HG03135 (cell line): ENCODE measurements around the gene ZNF415.
"Not testable (repeated sequence)": the region's sequence is repeated elsewhere in the genome, so short reads cannot be mapped to it uniquely, and the experiment has no call there.

Source experiments
- ATAC-seq: cut with Tn5 transposase; IDR thresholded peaks from one replicate; pipeline ENCODE4 v1.9.1; 2021; ENCODE audit warnings: mild to moderate bottlenecking, moderate library complexity; ENCODE audit not compliant: unreplicated experiment

ZNF415 gene

DNA sequence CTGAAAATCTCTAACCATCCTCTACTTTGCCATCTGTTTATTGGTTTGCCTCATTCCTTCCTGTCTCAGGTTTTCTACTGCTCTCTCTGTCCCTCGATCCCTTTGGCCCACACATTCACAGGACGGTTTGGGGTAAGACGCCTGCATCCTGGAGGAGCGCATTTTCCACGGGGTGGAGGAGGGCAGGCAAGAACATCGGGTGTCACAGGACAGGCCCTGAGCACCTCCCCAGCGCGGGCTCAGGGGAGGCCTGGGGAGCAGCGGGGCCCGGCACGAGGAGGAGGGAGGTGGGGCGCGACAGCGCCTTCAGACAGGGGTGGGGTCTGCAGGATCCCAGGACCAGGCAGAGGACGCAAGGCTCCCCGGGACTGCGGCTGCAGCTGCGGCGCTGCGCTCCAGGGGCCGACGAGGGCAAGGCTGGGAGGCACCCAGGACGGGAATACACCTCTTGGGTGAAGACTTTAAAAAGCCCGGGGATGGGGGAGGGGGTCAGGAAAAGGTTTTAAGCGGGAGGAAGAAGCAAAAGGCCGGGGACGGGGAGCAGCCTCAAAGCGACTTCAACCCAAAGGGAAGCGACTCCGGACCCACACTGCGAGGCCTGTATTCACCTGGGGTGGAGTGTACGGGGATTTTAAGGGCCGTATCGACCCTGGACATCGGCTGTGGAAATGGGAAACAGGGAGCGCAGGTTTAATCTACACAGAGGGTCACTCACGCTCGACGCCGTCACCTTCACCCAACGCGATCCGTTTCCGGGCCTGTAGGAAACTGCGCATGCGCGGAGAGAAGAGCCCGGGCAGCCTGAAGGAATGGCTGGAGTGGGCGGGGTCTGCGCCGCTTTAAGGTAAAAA, at the start of gene ZNF415:
ZNF415 (minus strand) TSS at position 770 of the 851 bp plus-strand sequence. CDS start 10,234 bp downstream, outside the sequence.
- ATAC-seq: no peak

DNA sequence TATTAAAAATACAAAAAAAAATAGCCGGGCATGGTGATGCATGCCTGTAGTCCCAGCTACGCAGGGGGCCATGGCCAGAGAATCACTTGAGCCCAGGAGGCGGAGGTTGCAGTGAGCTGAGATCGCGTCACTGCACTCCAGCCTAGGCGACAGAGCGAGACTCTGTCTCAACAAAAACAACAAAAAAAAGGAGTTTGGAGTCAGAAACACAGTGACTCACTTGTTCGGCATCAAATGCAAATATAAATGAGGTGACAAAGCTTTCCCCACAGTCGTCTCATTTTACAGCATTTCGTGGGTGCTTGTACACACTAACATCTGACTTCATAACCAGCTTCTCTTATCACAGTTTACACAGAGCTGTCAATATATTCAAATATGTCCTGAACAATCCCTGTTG, 49.5 kb upstream of the ZNF415 start:
- ATAC-seq: no peak

DNA sequence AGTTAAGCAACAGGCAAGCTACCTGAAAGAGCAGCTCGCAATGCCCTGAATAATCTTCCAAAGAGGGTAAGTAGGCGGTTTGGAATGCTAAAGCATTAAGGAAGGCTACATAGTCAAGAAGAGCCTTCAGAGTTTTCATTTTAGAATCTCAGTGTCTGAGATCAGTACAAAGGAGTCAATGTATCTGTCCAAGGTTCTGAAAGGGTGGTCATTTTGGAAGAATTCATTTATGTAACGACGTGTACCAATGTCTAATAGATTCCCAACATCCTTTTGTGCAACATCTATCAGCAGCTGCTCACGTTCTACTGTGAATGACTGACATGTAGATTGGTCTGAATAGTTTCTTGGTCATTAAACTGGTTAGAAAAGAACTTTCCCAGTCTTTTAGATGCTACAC, 45.3 kb upstream of the ZNF415 start:
- no peak for ATAC-seq

DNA sequence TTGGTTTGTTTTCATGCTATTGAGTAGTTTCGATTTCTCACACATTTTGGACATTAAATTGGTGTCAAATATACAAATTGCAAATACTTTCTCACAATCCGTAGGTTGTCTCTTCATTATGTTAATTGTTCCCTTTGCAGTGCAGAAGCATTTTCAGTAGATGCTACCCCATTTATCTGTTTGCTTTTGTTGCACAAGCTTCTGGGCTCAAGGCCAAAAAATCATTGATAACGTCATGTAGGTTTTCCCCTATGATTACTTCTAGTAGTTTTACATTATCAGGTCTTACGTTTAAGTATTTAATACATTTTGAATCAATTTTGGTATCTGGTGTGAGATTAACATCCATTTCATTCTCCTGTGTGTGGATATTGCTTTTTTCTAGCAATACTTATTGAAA, 40.2 kb upstream of the ZNF415 start:
- ATAC-seq: no peak

DNA sequence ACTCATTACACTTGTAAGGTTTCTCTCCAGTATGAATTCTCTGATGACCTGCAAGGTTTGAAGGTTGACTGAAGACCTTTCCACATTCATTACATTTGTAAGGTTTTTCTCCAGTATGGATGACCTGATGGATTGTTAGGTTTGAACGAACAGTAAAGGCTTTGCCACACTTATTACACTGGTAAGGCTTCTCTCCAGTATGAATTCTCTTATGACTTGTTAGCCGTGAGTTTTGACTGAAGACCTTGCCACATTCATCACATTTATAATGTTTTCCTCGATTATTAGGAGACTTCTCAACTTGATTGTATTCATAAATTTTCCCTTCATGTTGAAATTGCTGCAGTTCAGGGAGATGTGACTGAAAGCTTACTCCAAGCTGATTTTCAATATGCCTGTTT, 33.0 kb upstream of the ZNF415 start:
- ATAC-seq: no peak

DNA sequence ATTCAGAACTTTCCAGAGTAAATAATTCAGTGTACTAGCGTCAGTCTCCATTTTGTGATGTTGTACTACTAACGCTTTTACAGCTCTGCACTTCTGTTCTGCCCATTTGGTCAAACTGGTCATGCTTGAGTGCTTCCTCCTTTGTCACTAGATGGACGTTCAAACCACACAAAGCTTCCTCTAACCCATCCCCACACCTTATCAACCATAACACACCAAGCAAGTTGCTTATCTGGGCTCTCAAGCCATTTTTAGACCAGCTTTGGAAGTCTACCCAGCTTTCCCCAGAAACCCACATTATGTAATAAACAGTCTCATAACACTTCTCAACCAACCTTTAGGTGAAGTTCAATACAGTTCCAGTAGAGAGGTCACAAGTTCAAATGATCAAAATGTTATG, 28.4 kb upstream of the ZNF415 start:
- no peak for ATAC-seq

DNA sequence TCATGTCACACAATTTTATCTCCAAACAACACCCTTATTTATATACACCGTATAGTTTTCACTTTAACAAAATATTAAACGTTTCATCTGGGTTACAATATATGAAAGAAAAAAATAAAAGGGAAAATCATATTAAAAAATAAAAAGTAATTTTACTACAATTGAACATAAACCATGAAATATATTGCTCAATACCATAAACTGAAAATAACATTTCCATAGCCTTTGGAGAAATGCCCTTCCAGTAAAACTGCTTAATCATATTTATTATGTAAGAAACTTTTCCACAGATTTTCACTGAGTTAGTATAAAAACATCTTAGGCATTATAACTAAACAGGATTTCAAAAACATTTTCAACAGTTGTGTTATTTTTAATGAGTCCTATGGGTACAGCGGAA, 27.6 kb upstream of the ZNF415 start:
- ATAC-seq: no peak

DNA sequence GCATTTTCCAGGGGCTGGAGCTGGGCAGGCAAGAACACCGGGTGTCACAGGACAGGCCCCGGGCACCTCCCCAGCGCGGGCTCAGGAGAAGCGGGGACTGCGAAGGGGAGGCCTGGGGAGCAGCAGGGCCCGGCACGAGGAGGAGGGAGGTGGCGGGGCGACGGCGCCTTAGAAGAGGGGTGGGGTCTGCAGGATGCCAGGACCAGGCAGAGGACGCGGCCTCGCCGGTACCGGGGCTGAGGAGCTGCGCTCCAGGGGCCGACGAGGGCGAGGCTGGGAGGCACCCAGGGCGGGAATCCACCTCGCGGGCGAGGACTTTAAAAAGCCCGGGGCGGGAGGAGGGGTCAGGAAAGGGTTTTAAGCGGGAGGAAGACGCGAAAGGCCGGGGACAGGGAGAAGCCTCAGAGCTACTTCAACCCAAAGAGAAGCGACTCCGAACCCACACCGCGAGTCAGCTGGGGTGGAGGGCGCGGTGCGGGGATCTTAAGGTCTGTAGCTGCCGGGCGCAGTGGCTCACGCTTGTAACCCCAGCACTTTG, 25.5 kb upstream of the ZNF415 start:
- no peak for ATAC-seq

DNA sequence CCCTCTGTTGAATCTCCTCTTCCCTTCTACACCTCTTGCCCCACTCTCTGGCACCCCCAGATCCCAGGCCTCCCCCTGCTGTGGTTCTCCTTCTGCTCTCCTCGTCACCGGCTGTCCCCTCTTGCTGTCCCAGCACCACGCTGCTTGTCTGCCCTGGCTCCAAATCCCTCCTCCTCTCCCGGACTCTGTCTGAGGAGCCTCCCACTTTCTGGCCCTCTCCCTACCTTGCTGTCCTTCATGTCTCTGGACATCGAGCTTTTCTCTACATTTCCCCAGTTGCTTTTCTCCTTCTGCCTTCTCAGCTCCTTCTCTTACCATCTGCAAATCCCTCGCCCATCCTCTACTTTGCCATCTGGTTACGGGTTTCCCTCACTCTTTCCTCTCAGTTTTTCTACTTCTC, 24.9 kb upstream of the ZNF415 start:
- ATAC-seq: no peak

DNA sequence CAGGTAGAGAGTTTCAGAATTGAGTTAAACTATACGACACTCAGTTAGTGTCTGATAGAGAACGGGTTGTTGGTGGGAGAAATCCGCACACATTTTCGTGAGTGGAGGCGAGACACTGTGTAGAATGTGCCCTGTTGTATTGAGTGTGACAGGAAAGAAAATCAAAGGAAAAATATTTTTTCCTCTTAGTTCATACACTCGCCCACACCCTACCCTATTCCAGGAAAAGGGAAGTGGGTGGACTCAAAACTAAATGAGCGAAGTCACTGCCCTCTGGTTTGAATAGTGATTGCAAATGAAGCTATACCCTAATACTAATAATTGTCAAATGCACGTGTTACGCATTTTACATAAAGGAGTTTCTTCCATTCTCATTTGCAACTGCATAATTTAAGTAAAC, 24.1 kb upstream of the ZNF415 start:
- ATAC-seq: no peak

DNA sequence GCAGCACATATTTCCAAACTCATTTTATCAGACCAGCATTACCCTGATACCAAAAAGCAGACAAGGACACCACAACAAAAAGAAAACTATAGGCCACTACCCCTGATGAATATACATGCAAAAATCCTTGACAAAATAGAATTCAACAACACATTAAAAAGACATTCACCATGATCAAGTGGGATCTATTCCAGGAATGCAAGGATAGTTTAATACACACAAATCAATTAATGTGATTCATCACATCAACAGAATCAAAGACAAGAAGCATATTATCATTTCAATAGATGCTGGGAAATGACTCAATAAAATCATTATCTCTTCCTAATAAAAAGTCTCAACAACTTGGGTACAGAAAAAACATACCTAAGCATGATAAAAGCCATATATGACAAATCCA, 14.9 kb upstream of the ZNF415 start:
- no peak for ATAC-seq

DNA sequence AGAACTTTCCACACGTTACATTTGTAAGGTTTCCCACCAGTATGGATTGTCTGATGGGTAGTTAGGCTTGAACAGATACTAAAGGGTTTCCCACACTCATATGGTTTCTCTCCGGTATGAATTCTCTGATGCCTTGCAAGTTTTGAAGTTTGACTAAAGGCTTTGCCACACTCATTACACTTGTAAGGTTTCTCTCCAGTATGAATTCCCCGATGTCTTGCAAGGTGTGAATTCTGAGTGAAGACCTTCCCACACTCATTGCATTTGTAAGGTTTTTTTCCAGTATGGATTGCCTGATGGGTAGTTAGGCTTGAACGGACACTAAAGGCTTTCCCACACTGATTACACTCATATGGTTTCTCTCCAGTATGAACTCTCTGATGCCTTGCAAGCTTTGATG, 7.6 kb upstream of the ZNF415 start:
- no peak for ATAC-seq

DNA sequence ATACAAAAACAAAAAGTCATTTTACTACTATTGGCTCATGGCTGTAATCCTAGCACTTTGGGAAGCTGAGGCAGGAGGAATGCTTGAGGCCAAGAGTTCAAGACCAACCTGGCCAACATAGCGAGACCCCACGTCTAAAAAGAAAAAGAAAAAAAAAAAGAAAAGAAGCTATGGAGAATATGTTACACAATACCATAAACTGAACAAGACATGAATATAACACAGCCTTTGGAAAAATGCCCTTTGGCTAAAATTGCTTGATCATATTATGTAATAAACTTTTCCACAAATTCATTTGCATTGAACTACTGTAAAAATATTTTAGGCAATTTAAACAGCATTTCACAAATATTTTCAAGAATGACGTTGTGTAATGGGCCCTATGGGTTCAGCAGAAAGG, 3.7 kb upstream of the ZNF415 start:
- no peak for ATAC-seq

DNA sequence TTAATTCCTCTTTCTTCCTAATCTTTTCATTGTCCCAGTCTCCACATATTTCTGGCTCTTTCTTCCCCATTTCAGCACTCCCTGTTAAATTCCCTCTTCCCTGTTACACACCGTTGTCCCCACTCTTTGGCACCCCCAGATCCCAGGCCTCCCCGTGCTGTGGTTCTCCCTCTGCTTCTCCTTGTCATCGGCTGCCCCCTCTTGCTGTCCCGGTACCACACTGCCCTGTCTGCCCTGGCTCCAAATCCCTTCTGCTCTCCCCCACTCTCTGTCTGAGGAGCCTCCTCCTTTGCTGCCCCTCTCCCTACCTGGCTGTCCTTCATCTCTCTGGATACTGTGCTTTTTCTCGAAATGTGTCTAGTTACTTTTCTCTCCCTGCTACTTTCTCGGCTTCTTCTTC, 983 bp downstream of the ZNF415 start:
- ATAC-seq: no peak

DNA sequence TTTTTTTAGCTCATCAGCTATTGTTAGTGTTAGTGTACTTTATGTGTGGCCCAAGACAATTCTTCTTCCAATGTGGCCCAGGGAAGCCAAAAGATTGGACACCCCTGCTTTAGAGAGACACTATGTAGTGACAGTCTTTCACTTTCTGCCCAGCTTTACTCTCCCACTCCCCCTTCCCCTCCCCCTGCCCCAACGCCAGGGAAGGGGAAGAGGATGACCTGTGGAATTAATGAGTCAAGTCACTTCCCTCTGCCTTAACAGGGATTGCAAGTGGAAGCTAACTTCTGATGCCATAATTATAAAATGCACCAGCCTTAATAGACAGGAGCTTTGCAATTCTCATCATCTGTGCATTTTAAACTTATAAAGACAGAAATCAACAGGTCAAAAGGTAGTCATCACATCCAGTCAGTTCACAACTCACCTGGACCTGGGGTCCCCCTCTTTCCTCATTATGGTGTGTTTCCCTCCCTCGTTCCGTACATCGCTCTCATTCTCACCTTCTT, 1.6 kb downstream of the ZNF415 start:
- no peak for ATAC-seq

DNA sequence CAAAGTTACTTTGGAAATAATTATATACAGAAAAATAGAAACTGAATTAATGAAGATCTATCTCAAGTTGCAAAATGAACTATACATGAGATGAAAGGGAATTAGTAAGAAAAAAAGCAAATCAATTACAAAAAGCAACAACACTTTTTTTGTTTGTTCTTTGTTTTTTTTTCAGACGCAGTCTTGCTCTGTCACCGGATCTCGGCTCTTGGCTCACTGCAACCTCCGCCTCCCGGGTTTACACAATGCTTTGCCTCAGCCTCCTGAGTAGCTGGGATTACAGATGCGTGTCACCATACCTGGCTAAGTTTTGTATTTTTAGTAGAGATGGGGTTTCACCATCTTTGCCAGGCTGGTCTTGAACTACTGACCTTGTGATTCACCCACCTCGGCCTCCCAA, 2.2 kb downstream of the ZNF415 start:
- no peak for ATAC-seq

DNA sequence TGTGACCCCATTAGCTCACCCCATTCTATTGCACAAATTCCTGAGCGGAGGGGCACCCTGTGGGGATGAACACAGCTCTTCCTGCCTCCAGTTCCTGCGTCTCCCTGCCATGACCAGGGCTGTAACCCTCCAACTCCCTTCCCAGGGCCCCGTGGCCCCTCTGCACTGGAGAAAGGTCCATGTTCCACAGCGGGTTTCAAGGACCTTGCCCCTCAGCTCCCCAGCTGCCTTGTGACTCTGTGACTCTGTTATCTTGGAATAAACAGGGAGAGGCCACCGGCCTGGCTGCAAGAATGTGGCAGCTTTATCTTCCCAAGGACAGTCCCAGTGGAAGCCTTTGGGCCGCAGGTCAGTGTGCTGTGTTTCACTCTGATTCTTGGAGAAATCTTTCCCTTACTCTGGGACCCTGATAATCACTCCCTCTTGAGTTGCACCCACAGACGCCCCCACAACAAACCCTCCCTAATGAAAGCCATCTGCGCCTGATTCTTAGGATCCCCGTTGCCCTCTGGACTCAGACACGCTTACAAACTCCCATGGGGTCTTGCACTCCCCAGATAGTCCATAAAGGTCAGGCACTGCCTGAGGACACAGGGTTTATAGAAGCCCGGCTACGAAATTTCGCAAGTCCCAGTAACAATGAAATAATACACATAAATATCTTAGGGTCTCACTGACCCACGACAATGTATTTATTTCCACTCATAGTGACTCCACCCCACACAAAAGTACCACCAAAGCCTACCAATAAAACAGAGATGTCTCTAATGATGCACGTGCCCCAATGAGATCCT, 5.8 kb downstream of the ZNF415 start:
- not testable (repeated sequence) for ATAC-seq

DNA sequence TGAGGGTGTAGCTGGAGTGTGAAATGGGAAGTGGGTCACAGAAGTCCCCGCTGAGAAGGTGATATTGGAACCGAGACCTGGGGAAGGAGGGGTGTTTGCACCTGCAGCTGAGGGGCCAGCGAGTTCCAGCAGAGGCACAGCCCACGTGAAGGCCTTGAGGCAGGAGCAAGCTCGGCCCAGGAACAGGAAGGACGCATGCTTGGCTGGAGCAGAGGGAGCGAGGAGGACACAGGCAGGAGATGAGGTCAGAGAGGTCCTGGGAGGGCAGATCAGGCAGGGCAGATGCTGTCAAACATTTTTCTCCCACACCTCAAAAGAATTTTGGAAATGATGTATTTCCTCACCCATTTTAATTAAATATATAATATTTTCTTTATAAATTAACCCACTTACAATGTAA, 9.3 kb downstream of the ZNF415 start:
- ATAC-seq: no peak

DNA sequence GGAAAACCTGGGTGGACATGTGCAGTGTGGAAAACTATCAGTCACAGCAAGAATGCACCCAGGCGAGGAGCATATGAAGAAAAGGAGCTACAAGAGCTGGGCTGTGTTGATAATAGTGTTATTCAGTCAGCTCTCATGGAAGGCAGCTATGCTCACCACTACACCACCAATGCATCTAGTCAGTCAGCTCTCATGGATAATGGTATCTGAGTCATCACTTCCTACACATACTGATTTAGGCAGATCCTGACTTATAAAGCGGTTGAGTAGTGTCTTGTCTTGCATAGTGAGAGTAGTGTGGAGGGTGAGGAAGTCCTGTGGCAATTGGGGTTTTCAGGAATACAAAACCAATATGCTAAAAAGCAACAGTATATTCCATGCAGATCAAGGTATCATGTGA, 20.4 kb downstream of the ZNF415 start:
- no peak for ATAC-seq

DNA sequence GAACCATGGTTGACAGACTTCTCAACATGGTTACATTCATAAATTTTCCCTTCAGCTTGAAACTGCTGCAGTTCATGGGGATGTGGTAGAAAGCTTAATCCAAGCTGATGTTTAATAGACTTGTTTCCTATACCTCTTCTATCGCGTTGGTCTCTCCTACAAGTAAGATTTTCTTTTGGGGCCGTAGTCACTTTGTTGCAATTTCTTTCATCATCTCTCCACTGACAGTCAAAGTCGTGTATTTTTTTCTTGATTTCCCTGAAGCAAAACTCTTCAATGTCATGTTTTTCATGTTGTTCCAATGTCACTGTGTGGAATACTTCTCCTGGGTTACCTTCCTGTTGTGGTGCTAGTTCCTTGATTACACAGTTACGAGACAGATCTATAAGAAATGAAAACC, 23.2 kb downstream of the ZNF415 start:
- ATAC-seq: no peak

DNA sequence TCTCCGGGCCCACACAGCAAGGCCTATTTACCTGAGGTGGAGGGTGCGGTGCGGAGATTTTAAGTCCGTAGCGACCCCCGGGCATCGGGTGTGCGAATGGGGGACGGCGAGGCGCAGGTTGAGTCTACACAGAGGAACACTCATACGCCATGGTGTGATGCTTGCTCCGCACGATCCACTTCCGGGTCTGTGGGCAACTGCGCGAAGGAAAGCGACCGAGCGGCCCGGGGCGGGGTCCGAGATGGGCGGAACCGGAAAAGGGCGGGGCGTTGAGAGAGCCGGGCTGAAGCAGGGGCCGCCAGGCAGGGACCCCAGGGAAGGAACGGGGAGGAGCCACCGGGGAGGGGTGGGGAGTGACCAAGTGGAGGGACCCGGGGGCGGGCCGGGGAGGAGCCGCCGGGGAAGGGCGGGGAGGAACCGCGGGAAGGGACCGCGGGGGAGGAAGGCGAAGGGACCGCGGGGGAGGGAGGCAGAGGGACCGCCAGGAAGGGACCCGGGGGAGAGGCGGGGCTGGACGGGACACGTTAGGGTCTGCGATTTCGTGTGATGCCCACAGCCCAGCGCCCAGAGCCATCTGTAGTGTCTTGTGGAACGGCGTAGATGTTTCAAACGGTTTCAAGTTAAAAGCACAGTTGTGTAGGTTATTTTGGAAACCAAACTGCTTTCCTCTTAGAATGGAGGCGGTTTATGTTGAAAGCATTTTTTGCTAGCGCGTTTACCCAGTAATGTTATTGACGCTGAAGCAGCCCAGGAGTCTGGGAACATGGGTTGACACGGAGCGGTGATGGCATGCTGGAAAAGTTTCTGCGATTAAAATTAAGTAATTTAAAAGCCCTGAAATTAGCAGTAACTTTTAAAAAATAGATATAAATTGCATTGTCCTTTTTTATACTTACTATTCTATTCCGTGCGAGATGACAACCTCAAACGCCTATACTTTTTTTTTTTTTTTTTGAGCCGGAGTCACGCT, 29.2 kb downstream of the ZNF415 start, which contains the start of gene ZNF160:
ZNF160 (minus strand) TSS at position 189 of the 970 bp plus-strand sequence. CDS start 17,146 bp downstream, outside the sequence.
- ATAC-seq: peak; percentile 96
